Measurements from ENCODE around the gene FOXK2.
"Not testable (repeated sequence)": the region's sequence is repeated elsewhere in the genome, so short reads cannot be mapped to it uniquely, and the experiment has no call there.

The FOXK2 gene

GRCh38 chr17:82562718-82563220 lies 43.2 kb downstream of the FOXK2 start:
- H3K27ac ChIP-seq (ENCODE audit: low read depth, low read length); H3K9me3 ChIP-seq (ENCODE audit: control insufficient read depth in 1 of 2, low read length in 2 of 2); H3K27me3 ChIP-seq (ENCODE audit: control insufficient read depth in 1 of 2, insufficient read depth in 2 of 2, low read length in 2 of 2); H3K4me3 ChIP-seq (ENCODE audit: low read depth in 1 of 2, low read length in 2 of 2); H3K36me3 ChIP-seq (ENCODE audit: control insufficient read depth in 1 of 2, insufficient read depth in 2 of 2, low read length in 2 of 2); H3K9ac ChIP-seq (ENCODE audit: low read depth in 1 of 2, low read length in 2 of 2): not testable (repeated sequence)
- H3K4me1 ChIP-seq (ENCODE audit: control insufficient read depth in 1 of 2, insufficient read depth in 2 of 2, low read length in 2 of 2), result peaks cover 46 to 48% of the 10 kb centered on the region in 2 donors

GRCh38 chr17:82563318-82563717 lies 43.8 kb downstream of the FOXK2 start:
- Histone ChIP-seq H3K36me3 (ENCODE audit: control insufficient read depth in 1 of 2, insufficient read depth in 2 of 2, low read length in 2 of 2) (peaks cover 3 to 13% of the 10 kb centered on the region in 2 donors), H3K9ac (ENCODE audit: low read depth in 1 of 2, low read length in 2 of 2) (no peak overlapping the region), H3K4me1 (ENCODE audit: control insufficient read depth in 1 of 2, insufficient read depth in 2 of 2, low read length in 2 of 2) (peaks cover 51 to 54% of the 10 kb centered on the region in 2 donors), H3K27ac (ENCODE audit: low read depth, low read length) (no peak overlapping the region), H3K27me3 (ENCODE audit: control insufficient read depth in 1 of 2, insufficient read depth in 2 of 2, low read length in 2 of 2) (no peaks in the 10 kb centered on the region), H3K4me3 (ENCODE audit: low read depth in 1 of 2, low read length in 2 of 2) (no peak overlapping the region), H3K9me3 (ENCODE audit: control insufficient read depth in 1 of 2, low read length in 2 of 2) (no peaks in the 10 kb centered on the region)

- H3K27ac ChIP-seq (ENCODE audit: low read depth, low read length); H3K4me3 ChIP-seq (ENCODE audit: low read depth in 1 of 2, low read length in 2 of 2); H3K9me3 ChIP-seq (ENCODE audit: control insufficient read depth in 1 of 2, low read length in 2 of 2); H3K9ac ChIP-seq (ENCODE audit: low read depth in 1 of 2, low read length in 2 of 2); H3K27me3 ChIP-seq (ENCODE audit: control insufficient read depth in 1 of 2, insufficient read depth in 2 of 2, low read length in 2 of 2): not testable (repeated sequence)
- Histone ChIP-seq H3K36me3 (ENCODE audit: control insufficient read depth in 1 of 2, insufficient read depth in 2 of 2, low read length in 2 of 2) (peaks cover 3 to 14% of the 10 kb centered on the region in 2 donors), H3K4me1 (ENCODE audit: control insufficient read depth in 1 of 2, insufficient read depth in 2 of 2, low read length in 2 of 2) (peaks cover 55 to 58% of the 10 kb centered on the region in 2 donors)
Measured at GRCh38 chr17:82563745-82564144, 44.2 kb downstream of the FOXK2 start.

- H3K9ac ChIP-seq (ENCODE audit: low read depth in 1 of 2, low read length in 2 of 2), result no peak overlapping the region
- no peak overlapping the region for H3K27ac ChIP-seq (ENCODE audit: low read depth, low read length)
- no peak overlapping the region for H3K4me3 ChIP-seq (ENCODE audit: low read depth in 1 of 2, low read length in 2 of 2)
- H3K36me3 ChIP-seq (ENCODE audit: control insufficient read depth in 1 of 2, insufficient read depth in 2 of 2, low read length in 2 of 2), result peaks cover 3 to 17% of the 10 kb centered on the region in 2 donors
- no peaks in the 10 kb centered on the region for H3K9me3 ChIP-seq (ENCODE audit: control insufficient read depth in 1 of 2, low read length in 2 of 2)
- H3K27me3 ChIP-seq (ENCODE audit: control insufficient read depth in 1 of 2, insufficient read depth in 2 of 2, low read length in 2 of 2), result no peaks in the 10 kb centered on the region
- peaks cover 56 to 58% of the 10 kb centered on the region in 2 donors for H3K4me1 ChIP-seq (ENCODE audit: control insufficient read depth in 1 of 2, insufficient read depth in 2 of 2, low read length in 2 of 2)
Measured at GRCh38 chr17:82564241-82564640, 44.7 kb downstream of the FOXK2 start.

- H3K9me3 ChIP-seq (ENCODE audit: control insufficient read depth in 1 of 2, low read length in 2 of 2), result no peaks in the 10 kb centered on the region
- H3K4me1 ChIP-seq (ENCODE audit: control insufficient read depth in 1 of 2, insufficient read depth in 2 of 2, low read length in 2 of 2), result peaks cover 46 to 51% of the 10 kb centered on the region in 2 donors
- no peak overlapping the region for H3K27ac ChIP-seq (ENCODE audit: low read depth, low read length)
- no peak overlapping the region for H3K9ac ChIP-seq (ENCODE audit: low read depth in 1 of 2, low read length in 2 of 2)
- no peak overlapping the region for H3K4me3 ChIP-seq (ENCODE audit: low read depth in 1 of 2, low read length in 2 of 2)
- H3K27me3 ChIP-seq (ENCODE audit: control insufficient read depth in 1 of 2, insufficient read depth in 2 of 2, low read length in 2 of 2), result no peaks in the 10 kb centered on the region
- H3K36me3 ChIP-seq (ENCODE audit: control insufficient read depth in 1 of 2, insufficient read depth in 2 of 2, low read length in 2 of 2), result peaks cover 3 to 22% of the 10 kb centered on the region in 2 donors
Measured at GRCh38 chr17:82565551-82565950, 46.0 kb downstream of the FOXK2 start.

- H3K36me3 ChIP-seq (ENCODE audit: control insufficient read depth in 1 of 2, insufficient read depth in 2 of 2, low read length in 2 of 2), result peaks cover 3 to 26% of the 10 kb centered on the region in 2 donors
- H3K9me3 ChIP-seq (ENCODE audit: control insufficient read depth in 1 of 2, low read length in 2 of 2), result no peaks in the 10 kb centered on the region
- H3K4me3 ChIP-seq (ENCODE audit: low read depth in 1 of 2, low read length in 2 of 2), result no peak overlapping the region
- H3K27ac ChIP-seq (ENCODE audit: low read depth, low read length), result no peak overlapping the region
- peak overlapping the region in 1 of 2 donors; percentile 32 for H3K9ac ChIP-seq (ENCODE audit: low read depth in 1 of 2, low read length in 2 of 2)
- H3K4me1 ChIP-seq (ENCODE audit: control insufficient read depth in 1 of 2, insufficient read depth in 2 of 2, low read length in 2 of 2), result peaks cover 38 to 44% of the 10 kb centered on the region in 2 donors
- H3K27me3 ChIP-seq (ENCODE audit: control insufficient read depth in 1 of 2, insufficient read depth in 2 of 2, low read length in 2 of 2), result no peaks in the 10 kb centered on the region
Measured at GRCh38 chr17:82566129-82566960, 46.8 kb downstream of the FOXK2 start.

- Histone ChIP-seq H3K4me1 (ENCODE audit: control insufficient read depth in 1 of 2, insufficient read depth in 2 of 2, low read length in 2 of 2) (peaks cover 32 to 36% of the 10 kb centered on the region in 2 donors), H3K4me3 (ENCODE audit: low read depth in 1 of 2, low read length in 2 of 2) (no peak overlapping the region), H3K9me3 (ENCODE audit: control insufficient read depth in 1 of 2, low read length in 2 of 2) (no peaks in the 10 kb centered on the region), H3K9ac (ENCODE audit: low read depth in 1 of 2, low read length in 2 of 2) (no peak overlapping the region), H3K27me3 (ENCODE audit: control insufficient read depth in 1 of 2, insufficient read depth in 2 of 2, low read length in 2 of 2) (no peaks in the 10 kb centered on the region), H3K27ac (ENCODE audit: low read depth, low read length) (no peak overlapping the region), H3K36me3 (ENCODE audit: control insufficient read depth in 1 of 2, insufficient read depth in 2 of 2, low read length in 2 of 2) (peaks cover 11 to 36% of the 10 kb centered on the region in 2 donors)
Measured at GRCh38 chr17:82567286-82567685, 47.8 kb downstream of the FOXK2 start.

GRCh38 chr17:82568997-82569393 lies 49.5 kb downstream of the FOXK2 start:
- Histone ChIP-seq H3K9ac (ENCODE audit: low read depth in 1 of 2, low read length in 2 of 2) (peak overlapping the region in 1 of 2 donors; percentile 10), H3K27me3 (ENCODE audit: control insufficient read depth in 1 of 2, insufficient read depth in 2 of 2, low read length in 2 of 2) (no peaks in the 10 kb centered on the region), H3K27ac (ENCODE audit: low read depth, low read length) (no peak overlapping the region), H3K4me1 (ENCODE audit: control insufficient read depth in 1 of 2, insufficient read depth in 2 of 2, low read length in 2 of 2) (peaks cover 32 to 36% of the 10 kb centered on the region in 2 donors), H3K9me3 (ENCODE audit: control insufficient read depth in 1 of 2, low read length in 2 of 2) (no peaks in the 10 kb centered on the region), H3K4me3 (ENCODE audit: low read depth in 1 of 2, low read length in 2 of 2) (no peak overlapping the region), H3K36me3 (ENCODE audit: control insufficient read depth in 1 of 2, insufficient read depth in 2 of 2, low read length in 2 of 2) (peaks cover 17 to 46% of the 10 kb centered on the region in 2 donors)

GRCh38 chr17:82569621-82570020 lies 50.1 kb downstream of the FOXK2 start:
- Histone ChIP-seq H3K36me3 (ENCODE audit: control insufficient read depth in 1 of 2, insufficient read depth in 2 of 2, low read length in 2 of 2) (peaks cover 17 to 50% of the 10 kb centered on the region in 2 donors), H3K27ac (ENCODE audit: low read depth, low read length) (no peak overlapping the region), H3K27me3 (ENCODE audit: control insufficient read depth in 1 of 2, insufficient read depth in 2 of 2, low read length in 2 of 2) (no peaks in the 10 kb centered on the region), H3K9ac (ENCODE audit: low read depth in 1 of 2, low read length in 2 of 2) (no peak overlapping the region), H3K9me3 (ENCODE audit: control insufficient read depth in 1 of 2, low read length in 2 of 2) (no peaks in the 10 kb centered on the region), H3K4me1 (ENCODE audit: control insufficient read depth in 1 of 2, insufficient read depth in 2 of 2, low read length in 2 of 2) (peaks cover 32 to 36% of the 10 kb centered on the region in 2 donors), H3K4me3 (ENCODE audit: low read depth in 1 of 2, low read length in 2 of 2) (no peak overlapping the region)

GRCh38 chr17:82570277-82570676 lies 50.7 kb downstream of the FOXK2 start:
- H3K9me3 ChIP-seq (ENCODE audit: control insufficient read depth in 1 of 2, low read length in 2 of 2), result no peaks in the 10 kb centered on the region
- H3K9ac ChIP-seq (ENCODE audit: low read depth in 1 of 2, low read length in 2 of 2), result no peak overlapping the region
- peaks cover 17 to 52% of the 10 kb centered on the region in 2 donors for H3K36me3 ChIP-seq (ENCODE audit: control insufficient read depth in 1 of 2, insufficient read depth in 2 of 2, low read length in 2 of 2)
- H3K27me3 ChIP-seq (ENCODE audit: control insufficient read depth in 1 of 2, insufficient read depth in 2 of 2, low read length in 2 of 2), result no peaks in the 10 kb centered on the region
- no peak overlapping the region for H3K4me3 ChIP-seq (ENCODE audit: low read depth in 1 of 2, low read length in 2 of 2)
- peaks cover 32 to 36% of the 10 kb centered on the region in 2 donors for H3K4me1 ChIP-seq (ENCODE audit: control insufficient read depth in 1 of 2, insufficient read depth in 2 of 2, low read length in 2 of 2)
- H3K27ac ChIP-seq (ENCODE audit: low read depth, low read length), result no peak overlapping the region

Data from duodenal mucosa (tissue), 2 donors.